Activated CD4-positive, alpha-beta T cell treated with anti-CD3 and anti-CD28 coated beads, Interleukin-2, amount 50 U/mL, for 1 hour (primary cell): ENCODE data around the gene TBCD.

Source experiments
- DNase-seq: peaks from one replicate; pipeline ENCODE4 v3.0.0-alpha.2; 2020

Gene TBCD

GRCh38 chr17:82889496-82890338 lies 137.9 kb downstream of the TBCD start:
- DNase-seq: no peak

- no peak for DNase-seq
These were observed 138.5 kb downstream of the TBCD start for GRCh38 chr17:82890339-82890730.

GRCh38 chr17:82890926-82891678 lies 139.2 kb downstream of the TBCD start:
- no peak for DNase-seq

GRCh38 chr17:82891911-82892310 lies 140.0 kb downstream of the TBCD start:
- DNase-seq: no peak

GRCh38 chr17:82892899-82893565 lies 141.2 kb downstream of the TBCD start:
- DNase-seq: peak; percentile 76

- no peak for DNase-seq
These were observed 141.9 kb downstream of the TBCD start for GRCh38 chr17:82893779-82894178.

GRCh38 chr17:82894389-82894788 lies 142.5 kb downstream of the TBCD start:
- no peak for DNase-seq

GRCh38 chr17:82895087-82895486 lies 143.2 kb downstream of the TBCD start:
- DNase-seq: no peak

- DNase-seq: no peak
These were observed 144.5 kb downstream of the TBCD start for GRCh38 chr17:82896071-82897000.

- no peak for DNase-seq
These were observed 145.8 kb downstream of the TBCD start for GRCh38 chr17:82897514-82898249.

GRCh38 chr17:82898976-82899514 lies 147.2 kb downstream of the TBCD start:
- DNase-seq: no peak

- DNase-seq: no peak
These were observed 148.1 kb downstream of the TBCD start for GRCh38 chr17:82899941-82900340.

- no peak for DNase-seq
These were observed 148.9 kb downstream of the TBCD start for GRCh38 chr17:82900741-82901140.

GRCh38 chr17:82901356-82901755 lies 149.5 kb downstream of the TBCD start:
- no peak for DNase-seq

GRCh38 chr17:82901856-82902255 lies 150.0 kb downstream of the TBCD start:
- no peak for DNase-seq

- no peak for DNase-seq
These were observed 151.4 kb downstream of the TBCD start for GRCh38 chr17:82902972-82903874.

- DNase-seq: no peak
These were observed 153.3 kb downstream of the TBCD start for GRCh38 chr17:82905130-82905529.

GRCh38 chr17:82907797-82908542 lies 156.1 kb downstream of the TBCD start:
- no peak for DNase-seq

- no peak for DNase-seq
These were observed 156.8 kb downstream of the TBCD start for GRCh38 chr17:82908543-82909160.
